Dendritic cell treated with granulocyte-macrophage colony-stimulating factor and Interleukin-4, amounts not matched to agents 40 ng/mL and 50 ng/mL, for 4 days (primary cell): ENCODE results near the gene OBP2B.
"Not testable (repeated sequence)": the region's sequence is repeated elsewhere in the genome, so short reads cannot be mapped to it uniquely, and the experiment has no call there.

Source experiments
- H3K27ac Mint-ChIP-seq: one replicate; pipeline ENCODE4 v1.8.0; 2022; ENCODE audit warnings: mild to moderate bottlenecking, mixed read lengths
- H3K27me3 Mint-ChIP-seq: one replicate; pipeline ENCODE4 v1.8.0; 2022; ENCODE audit warnings: mild to moderate bottlenecking, mixed read lengths
- H3K36me3 Mint-ChIP-seq: one replicate; pipeline ENCODE4 v1.8.0; 2022; ENCODE audit warnings: low read depth, mixed read lengths
- H3K4me1 Mint-ChIP-seq: one replicate; pipeline ENCODE4 v1.8.0; 2022; ENCODE audit warnings: low read depth, mixed read lengths
- H3K4me3 Mint-ChIP-seq: one replicate; pipeline ENCODE4 v1.8.0; 2022; ENCODE audit warnings: mild to moderate bottlenecking, moderate library complexity, mixed read lengths
- H3K9me3 Mint-ChIP-seq: one replicate; pipeline ENCODE4 v1.8.0; 2022; ENCODE audit warnings: mixed read lengths
- intact Hi-C: fragments of 100-400 bp; cut with micrococcal nuclease; formaldehyde crosslinking; loops from one replicate; pipeline ENCODE4 v1.15.0; 2022

Gene OBP2B

GRCh38 chr9:133221177-133221809, 12.2 kb upstream of the OBP2B start:
- Mint-ChIP-seq H3K27me3 (peaks cover 24% of the 10 kb centered on the region), H3K9me3 (no peaks in the 10 kb centered on the region), H3K4me3 (no peak overlapping the region), H3K27ac (no peak overlapping the region), H3K4me1 (no peaks in the 10 kb centered on the region), H3K36me3 (no peaks in the 10 kb centered on the region)
- intact Hi-C loops: no loop called here

- H3K9me3 Mint-ChIP-seq, intact Hi-C loops, H3K36me3 Mint-ChIP-seq, H3K4me3 Mint-ChIP-seq, H3K4me1 Mint-ChIP-seq, H3K27ac Mint-ChIP-seq: not testable (repeated sequence)
- H3K27me3 Mint-ChIP-seq: peaks cover 33% of the 10 kb centered on the region
Measured at GRCh38 chr9:133218049-133218975, 9.3 kb upstream of the OBP2B start.

- H3K4me3 Mint-ChIP-seq, H3K4me1 Mint-ChIP-seq, H3K27ac Mint-ChIP-seq, H3K9me3 Mint-ChIP-seq, intact Hi-C loops, H3K36me3 Mint-ChIP-seq: not testable (repeated sequence)
- H3K27me3 Mint-ChIP-seq: peaks cover 36% of the 10 kb centered on the region
Measured at GRCh38 chr9:133217333-133217988, 8.4 kb upstream of the OBP2B start.

GRCh38 chr9:133214276-133214675, 5.2 kb upstream of the OBP2B start:
- H3K9me3 Mint-ChIP-seq, H3K36me3 Mint-ChIP-seq, H3K27ac Mint-ChIP-seq, intact Hi-C loops, H3K4me3 Mint-ChIP-seq, H3K4me1 Mint-ChIP-seq: not testable (repeated sequence)
- peaks cover 40% of the 10 kb centered on the region for H3K27me3 Mint-ChIP-seq

GRCh38 chr9:133210609-133211008, 1.6 kb upstream of the OBP2B start:
- H3K27me3 Mint-ChIP-seq: peaks cover 26% of the 10 kb centered on the region
- no peaks in the 10 kb centered on the region for H3K36me3 Mint-ChIP-seq
- H3K9me3 Mint-ChIP-seq: no peaks in the 10 kb centered on the region
- intact Hi-C loops: no loop called here
- H3K27ac Mint-ChIP-seq: no peak overlapping the region
- no peak overlapping the region for H3K4me3 Mint-ChIP-seq
- H3K4me1 Mint-ChIP-seq: no peaks in the 10 kb centered on the region

GRCh38 chr9:133210202-133210532, 1.1 kb upstream of the OBP2B start:
- Mint-ChIP-seq H3K27ac (no peak overlapping the region), H3K9me3 (no peaks in the 10 kb centered on the region), H3K27me3 (peaks cover 23% of the 10 kb centered on the region), H3K4me3 (no peak overlapping the region), H3K36me3 (no peaks in the 10 kb centered on the region), H3K4me1 (no peaks in the 10 kb centered on the region)
- intact Hi-C loops: no loop called here

- peaks cover 20% of the 10 kb centered on the region for H3K27me3 Mint-ChIP-seq
- H3K4me1 Mint-ChIP-seq, H3K27ac Mint-ChIP-seq, H3K9me3 Mint-ChIP-seq, H3K36me3 Mint-ChIP-seq, H3K4me3 Mint-ChIP-seq, intact Hi-C loops: not testable (repeated sequence)
Measured at GRCh38 chr9:133209327-133210201, 514 bp upstream of the OBP2B start.

- not testable (repeated sequence) for H3K27ac Mint-ChIP-seq
- peaks cover 15% of the 10 kb centered on the region for H3K27me3 Mint-ChIP-seq
Measured at GRCh38 chr9:133208171-133208879, 725 bp downstream of the OBP2B start.

GRCh38 chr9:133207540-133208170, 1.4 kb downstream of the OBP2B start:
- no peak overlapping the region for H3K27ac Mint-ChIP-seq
- H3K27me3 Mint-ChIP-seq: peaks cover 10% of the 10 kb centered on the region
- H3K4me3 Mint-ChIP-seq: no peak overlapping the region
- intact Hi-C loops: no loop called here
- no peaks in the 10 kb centered on the region for H3K36me3 Mint-ChIP-seq
- H3K4me1 Mint-ChIP-seq: no peaks in the 10 kb centered on the region
- H3K9me3 Mint-ChIP-seq: no peaks in the 10 kb centered on the region

More at GRCh38 chr9:133208171-133208879, 725 bp downstream of the OBP2B start:
- intact Hi-C loops, H3K9me3 Mint-ChIP-seq, H3K36me3 Mint-ChIP-seq, H3K4me1 Mint-ChIP-seq, H3K4me3 Mint-ChIP-seq: not testable (repeated sequence)

- intact Hi-C loops: no loop called here
- H3K9me3 Mint-ChIP-seq: no peaks in the 10 kb centered on the region
- H3K36me3 Mint-ChIP-seq: no peaks in the 10 kb centered on the region
- peaks cover 5% of the 10 kb centered on the region for H3K27me3 Mint-ChIP-seq
- H3K27ac Mint-ChIP-seq: no peak overlapping the region
- no peaks in the 10 kb centered on the region for H3K4me1 Mint-ChIP-seq
- H3K4me3 Mint-ChIP-seq: no peak overlapping the region
Measured at GRCh38 chr9:133207021-133207531, 2.0 kb downstream of the OBP2B start.

- H3K4me1 Mint-ChIP-seq: no peaks in the 10 kb centered on the region
- H3K4me3 Mint-ChIP-seq: no peak overlapping the region
- H3K27ac Mint-ChIP-seq: no peak overlapping the region
- intact Hi-C loops: no loop called here
- H3K27me3 Mint-ChIP-seq: peaks cover 3% of the 10 kb centered on the region
- no peaks in the 10 kb centered on the region for H3K9me3 Mint-ChIP-seq
- H3K36me3 Mint-ChIP-seq: no peaks in the 10 kb centered on the region
Measured at GRCh38 chr9:133205996-133206931, 2.8 kb downstream of the OBP2B start.

- H3K27ac Mint-ChIP-seq, intact Hi-C loops: not testable (repeated sequence)
Measured at GRCh38 chr9:133205481-133205887, 3.6 kb downstream of the OBP2B start.

More at GRCh38 chr9:133205481-133205887, 3.6 kb downstream of the OBP2B start:
- not testable (repeated sequence) for H3K9me3 Mint-ChIP-seq, H3K4me3 Mint-ChIP-seq, H3K36me3 Mint-ChIP-seq, H3K4me1 Mint-ChIP-seq, H3K27me3 Mint-ChIP-seq
